K562 (cell line): ENCODE data around the gene CCNY. TPM values are rescaled to one million over a fixed set of nuclear protein-coding genes. Genes with fewer than 3 reads are reported as not detected.

Source experiments
- ATAC-seq: fragments of 200-7000 bp; cut with Tn5 transposase; 3 replicates; pipeline ENCODE4 v1.9.1; 2020; ENCODE audit warnings: moderate library complexity
- BruUV-seq: library from RNA; stranded (reverse); fragments of 400-500 nt; replicated peaks from 2 replicates; lab custom pipeline; 2021; lab: Mats Ljungman, UMichigan
- CTCF ChIA-PET: fragments of 300-600 bp; formaldehyde crosslinking; extraction: SDS; loops from one replicate; lab custom pipeline; 2021; ENCODE audit warnings: low intra/inter-chr PET ratio; lab: Yijun Ruan, JAX
- POLR2A ChIA-PET: fragments of 300-600, 350-650 bp; sonication (Branson Sonifier 250); formaldehyde crosslinking; extraction: SDS; loops from one replicate; lab custom pipeline; 2021; ENCODE audit warnings: antibody characterized with exemption, inconsistent platforms; lab: Yijun Ruan, JAX
- DNase-seq, 4 experiments: peaks; one replicate each; pipeline versions ENCODE4 v3.0.0 to v3.0.0-alpha.2; 2011 to 2018; ENCODE audit warnings: low spot score in 3 of 4, mixed read lengths in 3 of 4; ENCODE audit errors: extremely low read depth in 1 of 4
- FAIRE-seq: peaks from 2 replicates; lab custom pipeline; 2011; peaks lifted over from hg19 to GRCh38; lab: Jason Lieb, UNC
- H2AFZ ChIP-seq: 2 replicates; pipeline ENCODE4 v1.6.0; 2011; ENCODE audit warnings: low read depth, low read length, control low read depth, inconsistent platforms
- H3K27ac ChIP-seq: fragments of 200-600 bp; 3 replicates; pipeline ENCODE4 v1.8.0; 2011; ENCODE audit warnings: low read depth, mild to moderate bottlenecking, control low read depth, inconsistent platforms, low read length, moderate library complexity, mixed read lengths; ENCODE audit errors: extremely low read depth
- H3K27me3 ChIP-seq, 2 experiments: fragments of 300-600 bp in 1 of 2; 2 replicates in 1 of 2; 3 replicates in 1 of 2; pipeline versions ENCODE4 v1.6.0 to v1.8.0; 2011; ENCODE audit warnings: inconsistent platforms in 2 of 2, low read length in 2 of 2, mild to moderate bottlenecking in 1 of 2, mixed read lengths in 1 of 2, moderate library complexity in 1 of 2; ENCODE audit not compliant: control insufficient read depth in 2 of 2, insufficient read depth in 2 of 2
- H3K36me3 ChIP-seq: fragments of 300-600 bp; 3 replicates; pipeline ENCODE4 v1.8.0; 2011; ENCODE audit warnings: mild to moderate bottlenecking, low read length, inconsistent platforms; ENCODE audit not compliant: control insufficient read depth, insufficient read depth
- H3K4me1 ChIP-seq, 2 experiments: fragments of 200-600 bp in 1 of 2; replicated peaks in 1 of 2; 2 replicates in 1 of 2; 3 replicates in 1 of 2; pipeline versions ENCODE4 v1.5.1 to v1.8.0; 2011; ENCODE audit warnings: inconsistent platforms in 2 of 2, low read length in 2 of 2, mild to moderate bottlenecking in 1 of 2, mixed read lengths in 1 of 2, moderate library complexity in 1 of 2; ENCODE audit not compliant: control insufficient read depth in 2 of 2, insufficient read depth in 2 of 2
- H3K4me2 ChIP-seq: 2 replicates; pipeline ENCODE4 v1.6.1; 2011; ENCODE audit warnings: low read length, control low read depth, inconsistent platforms, mixed read lengths; ENCODE audit not compliant: insufficient read depth
- H3K4me3 ChIP-seq: fragments of 200-600 bp; sonication (generic), shearing (Covaris generic); 2 replicates; pipeline ENCODE4 v1.5.1; 2016; ENCODE audit warnings: control low read depth, inconsistent platforms
- H3K79me2 ChIP-seq: fragments of 200-600 bp; 3 replicates; pipeline ENCODE4 v1.8.0; 2011; ENCODE audit warnings: low read length, inconsistent platforms; ENCODE audit not compliant: control insufficient read depth, insufficient read depth
- H3K9ac ChIP-seq, 2 experiments: 2 replicates each; pipeline versions ENCODE4 v1.6.0 to v1.6.1; 2011; ENCODE audit warnings: low read depth in 2 of 2, low read length in 2 of 2, control low read depth in 1 of 2, inconsistent platforms in 1 of 2, mild to moderate bottlenecking in 1 of 2, mixed read lengths in 1 of 2; ENCODE audit not compliant: insufficient read depth in 1 of 2
- H3K9me1 ChIP-seq: one replicate; pipeline ENCODE4 v1.6.0; 2011; ENCODE audit warnings: inconsistent platforms, mild to moderate bottlenecking, low read length, moderate library complexity; ENCODE audit not compliant: control insufficient read depth, insufficient read depth
- H3K9me3 ChIP-seq: replicated peaks from 2 replicates; pipeline ENCODE4 v1.5.1; 2011; ENCODE audit warnings: low read depth, low read length, inconsistent platforms; ENCODE audit not compliant: control insufficient read depth, insufficient read depth
- H4K20me1 ChIP-seq: replicated peaks from 2 replicates; pipeline ENCODE4 v1.6.1; 2011; ENCODE audit warnings: low read length, inconsistent platforms, mixed read lengths; ENCODE audit not compliant: control insufficient read depth, insufficient read depth
- ARHGAP35 ChIP-seq: fragments of 450-650 bp; IDR thresholded peaks from 2 replicates; pipeline ENCODE4 v1.6.1; 2018; ENCODE audit not compliant: partially characterized antibody
- GABPA ChIP-seq: fragments of 200-800 bp; sonication (Bioruptor generic); conservative IDR thresholded peaks from 2 replicates; pipeline ENCODE4 v1.6.1; 2016; ENCODE audit warnings: low read depth, missing genetic modification characterization, missing compliant biosample characterization
- KAT8 ChIP-seq: fragments of 450-650 bp; IDR thresholded peaks from 2 replicates; pipeline ENCODE4 v1.6.1; 2016; ENCODE audit warnings: low read depth, mild to moderate bottlenecking
- OTX1 ChIP-seq: fragments of 450-650 bp; formaldehyde crosslinking; IDR thresholded peaks from 2 replicates; pipeline ENCODE4 v1.4.0; 2022; ENCODE audit warnings: mild to moderate bottlenecking
- PCBP1 ChIP-seq: fragments of 200-400 bp; formaldehyde crosslinking; IDR thresholded peaks from 2 replicates; pipeline ENCODE4 v1.6.1; 2018; ENCODE audit warnings: mild to moderate bottlenecking, low read depth, low read length; ENCODE audit not compliant: poor library complexity, severe bottlenecking
- RNF2 ChIP-seq: sonication (generic); IDR thresholded peaks from 2 replicates; pipeline ENCODE4 v1.6.1; 2016
- ZBTB17 ChIP-seq: fragments of 450-650 bp; formaldehyde crosslinking; IDR thresholded peaks from 2 replicates; pipeline ENCODE4 v1.4.0; 2020; ENCODE audit warnings: mild to moderate bottlenecking
- ZFP36 ChIP-seq: fragments of 150-350 bp; IDR thresholded peaks from 2 replicates; pipeline ENCODE4 v1.6.1; 2018; ENCODE audit warnings: low read length, low read depth; ENCODE audit not compliant: partially characterized antibody
- ZNF511 ChIP-seq: sonication (generic); formaldehyde crosslinking; IDR thresholded peaks from 2 replicates; pipeline ENCODE4 v1.8.0; 2022; ENCODE audit warnings: mild to moderate bottlenecking, missing genetic modification reagents
- ZNF589 ChIP-seq: fragments of 200-800 bp; sonication (Bioruptor generic); IDR thresholded peaks from 2 replicates; pipeline ENCODE4 v1.6.1; 2016; ENCODE audit warnings: low read depth, missing genetic modification characterization, missing compliant biosample characterization
- WGBS: fragments of 100-300 bp; shearing (Covaris generic); methylation state at CpG from one replicate; pipeline ENCODE4 v1.1.6; 2016; ENCODE audit warnings: low coverage, mixed read lengths; ENCODE audit not compliant: insufficient coverage; ENCODE audit errors: missing lambda C conversion rate; 5-methylcytosine and 5-hydroxymethylcytosine counted together
- in situ Hi-C: fragments of 300-500 bp; cut with MboI; formaldehyde crosslinking; loops from 4 replicates; pipeline ENCODE4 v1.15.0; 2018; ENCODE audit warnings: inconsistent platforms, mixed read lengths
- intact Hi-C: fragments of 100-400 bp; cut with micrococcal nuclease; formaldehyde crosslinking; loops from 2 replicates; pipeline ENCODE4 v1.14.2; 2022
- polyA plus RNA-seq, 8 experiments: library from polyadenylated mRNA; depleted of rRNA in 4 of 8; stranded (reverse) in 5 of 8; unstranded in 3 of 8; fragments of >200 nt; fragmentation: Nextera tagmentation in 2 of 8; fragmentation: Illumina TruSeq in 1 of 8; extraction: Ambion mirVana in 2 of 8; extraction: Trizol in 1 of 8; gene quantifications; 2 replicates each; pipeline versions ENCODE4 v1.2.1 to v1.2.3, GENCODE V29; 2011 to 2014; ENCODE audit warnings: inconsistent platforms in 1 of 8, missing spikeins in 1 of 8
- total RNA-seq, 7 experiments: library from RNA; depleted of rRNA in 6 of 7; stranded (reverse); fragments of >200 nt in 6 of 7; fragmentation: Illumina TruSeq in 2 of 7; extraction: Trizol in 2 of 7; gene quantifications; 2 replicates each; pipeline versions ENCODE4 v1.2.1 to v1.2.3, GENCODE V29; 2011 to 2021; ENCODE audit warnings: low replicate concordance in 1 of 7

CCNY gene
- total and polyA plus RNA-seq, 9 of the 15 experiments (the other 6 are each of a cell fraction or from before 2014, with no cell fraction given) = 8.4 to 109 (median 38.6) TPM

- POLR2A ChIA-PET = no interaction called here
- FAIRE-seq (no peak), ATAC-seq (no peak), DNase-seq (no peak)
- no peak overlapping the region for H3K4me3 ChIP-seq
- peaks cover 4 to 11% of the 10 kb centered on the region in 2 experiments; a peak in 3 of 5 replicates for H3K4me1 ChIP-seq
- in situ Hi-C loops = no loop called here
- CTCF ChIA-PET = no interaction called here
- no peak overlapping the region for H2AFZ ChIP-seq
- no TSS peak for BruUV-seq
- no peak overlapping the region for H3K27ac ChIP-seq
- H3K9ac ChIP-seq = no peak overlapping the region
- H3K4me2 ChIP-seq = no peak overlapping the region
- no peaks in the 10 kb centered on the region for H3K9me3 ChIP-seq
- intact Hi-C loops = loop anchor here (10.0 kb wide), 1 partner anchor 482 kb away; the partner anchor contains the start of gene CREM
- 5% methylated on average over 6 of the region's 6 CpGs for WGBS
- H3K9me1 ChIP-seq = no peaks in the 10 kb centered on the region
- peaks cover 8 to 40% of the 10 kb centered on the region in 2 experiments for H3K27me3 ChIP-seq
- H4K20me1 ChIP-seq = no peaks in the 10 kb centered on the region
- no peaks in the 10 kb centered on the region for H3K36me3 ChIP-seq
- no peaks in the 10 kb centered on the region for H3K79me2 ChIP-seq
- TF ChIP-seq KAT8 (no peak), PCBP1 (no peak), ARHGAP35 (no peak), ZNF589 (no peak), OTX1 (CRISPR knock-in tag) (no peak), ZNF511 (CRISPR knock-in tag) (no peak), ZBTB17 (no peak), ZFP36 (no peak), RNF2 (no peak), GABPA (tag) (no peak)
Measured at GRCh38 chr10:35606430-35606829, 270.1 kb downstream of the CCNY start.
